GM12872 (cell line): ENCODE results near the gene HS3ST3A1.

ENCODE experiments used
- TF ChIP-seq, protein P1 (sequence below): IDR thresholded peaks from 3 replicates; pipeline ENCODE4 v1.5.1; 2011; ENCODE audit warnings: low read depth, mild to moderate bottlenecking, low read length, moderate library complexity; ENCODE audit not compliant: insufficient read depth

The HS3ST3A1 gene

GRCh38 chr17:13582776-13583547, 18.8 kb downstream of the HS3ST3A1 start:
- TF ChIP-seq, protein P1, sequence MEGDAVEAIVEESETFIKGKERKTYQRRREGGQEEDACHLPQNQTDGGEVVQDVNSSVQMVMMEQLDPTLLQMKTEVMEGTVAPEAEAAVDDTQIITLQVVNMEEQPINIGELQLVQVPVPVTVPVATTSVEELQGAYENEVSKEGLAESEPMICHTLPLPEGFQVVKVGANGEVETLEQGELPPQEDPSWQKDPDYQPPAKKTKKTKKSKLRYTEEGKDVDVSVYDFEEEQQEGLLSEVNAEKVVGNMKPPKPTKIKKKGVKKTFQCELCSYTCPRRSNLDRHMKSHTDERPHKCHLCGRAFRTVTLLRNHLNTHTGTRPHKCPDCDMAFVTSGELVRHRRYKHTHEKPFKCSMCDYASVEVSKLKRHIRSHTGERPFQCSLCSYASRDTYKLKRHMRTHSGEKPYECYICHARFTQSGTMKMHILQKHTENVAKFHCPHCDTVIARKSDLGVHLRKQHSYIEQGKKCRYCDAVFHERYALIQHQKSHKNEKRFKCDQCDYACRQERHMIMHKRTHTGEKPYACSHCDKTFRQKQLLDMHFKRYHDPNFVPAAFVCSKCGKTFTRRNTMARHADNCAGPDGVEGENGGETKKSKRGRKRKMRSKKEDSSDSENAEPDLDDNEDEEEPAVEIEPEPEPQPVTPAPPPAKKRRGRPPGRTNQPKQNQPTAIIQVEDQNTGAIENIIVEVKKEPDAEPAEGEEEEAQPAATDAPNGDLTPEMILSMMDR = no peak

GRCh38 chr17:13581925-13582324, 19.8 kb downstream of the HS3ST3A1 start:
- TF ChIP-seq, protein P1 = no peak

- TF ChIP-seq, protein P1 = no peak
Observed at GRCh38 chr17:13580790-13581189, 20.9 kb downstream of the HS3ST3A1 start.

- TF ChIP-seq, protein P1 = no peak
Observed at GRCh38 chr17:13576661-13577526, 24.8 kb downstream of the HS3ST3A1 start.

DNA sequence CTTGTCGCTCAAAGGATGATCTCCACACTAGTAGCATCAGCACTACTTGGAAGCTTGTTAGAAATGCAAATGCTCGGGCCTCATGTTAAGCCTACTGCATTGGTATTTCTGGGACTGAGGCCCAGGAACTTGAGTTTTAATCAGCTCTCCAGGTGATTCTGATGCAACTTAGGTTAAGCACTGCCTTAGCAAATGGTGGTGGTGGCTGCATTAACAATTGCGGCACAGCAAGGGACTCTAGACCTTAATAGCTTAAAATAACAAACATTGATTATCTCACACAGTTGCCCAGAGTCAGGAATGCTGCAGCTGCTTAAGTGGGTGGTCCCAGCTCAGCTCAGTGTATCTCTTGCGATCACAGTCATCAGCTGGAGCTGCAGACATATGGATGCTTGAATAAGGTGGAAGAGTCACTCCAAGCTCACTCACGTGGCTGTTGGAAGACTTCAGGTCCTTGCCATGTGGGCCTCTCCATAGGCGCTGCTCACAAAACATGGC, 25.8 kb downstream of the HS3ST3A1 start:
- TF ChIP-seq, protein P1 = no peak

- TF ChIP-seq, protein P1 = no peak
Observed at GRCh38 chr17:13575466-13575865, 26.3 kb downstream of the HS3ST3A1 start.

DNA sequence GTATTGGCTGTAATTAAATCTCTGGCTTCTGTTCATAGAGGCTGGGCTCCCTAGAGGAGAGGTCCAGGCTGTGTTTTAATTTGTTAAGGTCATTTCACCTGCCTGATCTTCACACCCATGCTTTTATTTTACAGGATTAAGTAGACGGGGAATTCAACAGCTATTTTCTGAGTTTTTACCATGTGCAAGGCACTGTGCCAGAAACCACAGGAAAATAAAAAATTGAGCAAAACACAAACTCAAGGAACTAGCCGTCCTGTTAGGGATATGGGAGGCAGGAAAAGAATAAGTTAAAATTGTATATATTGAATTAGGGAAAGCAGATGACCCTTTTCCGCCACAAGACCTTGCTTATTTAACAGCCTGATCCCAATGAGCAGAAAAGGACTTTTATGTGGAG, 29.1 kb downstream of the HS3ST3A1 start:
- TF ChIP-seq, protein P1 = no peak
